Rectal smooth muscle tissue (tissue), 1 donor: ENCODE measurements around the gene CRACR2B.

Experiments
- H3K27ac ChIP-seq: one replicate; pipeline ENCODE4 v1.7.0; 2013; ENCODE audit warnings: low read depth, low read length, inconsistent platforms
- H3K27me3 ChIP-seq: one replicate; pipeline ENCODE4 v1.7.0; 2013; ENCODE audit warnings: low read length; ENCODE audit not compliant: control insufficient read depth, insufficient read depth
- H3K36me3 ChIP-seq: one replicate; pipeline ENCODE4 v1.7.0; 2013; ENCODE audit warnings: low read length; ENCODE audit not compliant: control insufficient read depth, insufficient read depth
- H3K4me1 ChIP-seq: one replicate; pipeline ENCODE4 v1.7.0; 2013; ENCODE audit warnings: low read length; ENCODE audit not compliant: control insufficient read depth, insufficient read depth
- H3K4me3 ChIP-seq: one replicate; pipeline ENCODE4 v1.7.0; 2013; ENCODE audit warnings: low read length
- H3K9ac ChIP-seq: one replicate; pipeline ENCODE4 v1.7.0; 2013; ENCODE audit warnings: low read length

CRACR2B gene

DNA sequence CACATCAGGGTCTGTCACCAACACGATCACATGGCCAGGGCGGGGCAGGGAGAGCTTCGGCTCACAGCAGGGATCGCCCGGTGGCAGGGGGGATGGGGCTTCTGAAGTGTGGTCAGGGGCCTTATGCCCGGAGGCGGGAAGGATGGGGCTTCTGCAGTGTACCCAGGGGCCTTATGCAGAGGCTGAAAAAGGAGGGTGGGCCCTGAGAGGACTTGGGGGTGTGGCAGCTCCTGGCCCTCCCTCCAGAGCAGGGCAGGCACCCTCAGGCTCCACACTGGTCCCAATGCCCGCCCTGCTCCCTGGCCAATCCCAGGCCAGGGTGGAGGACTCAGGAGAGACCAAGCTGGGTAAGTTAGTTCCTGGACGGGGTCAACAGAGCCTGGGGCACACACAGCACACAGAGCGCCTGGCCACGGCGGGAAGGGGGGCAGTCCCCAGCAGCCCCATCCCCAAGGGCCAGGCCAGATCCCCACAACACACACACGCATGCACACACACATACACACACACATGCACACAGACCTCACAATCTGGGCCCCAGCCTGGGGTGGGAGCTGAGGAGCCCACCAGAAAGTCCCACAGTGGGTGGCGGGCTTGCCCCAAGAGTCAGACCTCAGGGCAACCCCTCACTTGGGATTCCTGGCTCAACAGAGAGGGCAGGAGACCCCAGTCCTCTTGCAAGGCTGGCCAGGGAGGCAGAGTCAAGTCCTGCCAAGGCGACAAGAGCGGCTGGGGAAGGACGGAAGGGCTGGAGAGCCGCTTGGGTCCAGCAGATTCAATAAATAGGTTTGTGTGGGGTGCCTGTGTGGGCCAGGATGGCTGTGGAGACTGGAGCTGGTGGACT, 36.8 kb upstream of the CRACR2B start:
- Histone ChIP-seq H3K27ac (no peak overlapping the region), H3K27me3 (peaks cover 6% of the 10 kb centered on the region), H3K9ac (no peak overlapping the region), H3K4me3 (no peak overlapping the region), H3K36me3 (no peaks in the 10 kb centered on the region), H3K4me1 (no peaks in the 10 kb centered on the region)

DNA sequence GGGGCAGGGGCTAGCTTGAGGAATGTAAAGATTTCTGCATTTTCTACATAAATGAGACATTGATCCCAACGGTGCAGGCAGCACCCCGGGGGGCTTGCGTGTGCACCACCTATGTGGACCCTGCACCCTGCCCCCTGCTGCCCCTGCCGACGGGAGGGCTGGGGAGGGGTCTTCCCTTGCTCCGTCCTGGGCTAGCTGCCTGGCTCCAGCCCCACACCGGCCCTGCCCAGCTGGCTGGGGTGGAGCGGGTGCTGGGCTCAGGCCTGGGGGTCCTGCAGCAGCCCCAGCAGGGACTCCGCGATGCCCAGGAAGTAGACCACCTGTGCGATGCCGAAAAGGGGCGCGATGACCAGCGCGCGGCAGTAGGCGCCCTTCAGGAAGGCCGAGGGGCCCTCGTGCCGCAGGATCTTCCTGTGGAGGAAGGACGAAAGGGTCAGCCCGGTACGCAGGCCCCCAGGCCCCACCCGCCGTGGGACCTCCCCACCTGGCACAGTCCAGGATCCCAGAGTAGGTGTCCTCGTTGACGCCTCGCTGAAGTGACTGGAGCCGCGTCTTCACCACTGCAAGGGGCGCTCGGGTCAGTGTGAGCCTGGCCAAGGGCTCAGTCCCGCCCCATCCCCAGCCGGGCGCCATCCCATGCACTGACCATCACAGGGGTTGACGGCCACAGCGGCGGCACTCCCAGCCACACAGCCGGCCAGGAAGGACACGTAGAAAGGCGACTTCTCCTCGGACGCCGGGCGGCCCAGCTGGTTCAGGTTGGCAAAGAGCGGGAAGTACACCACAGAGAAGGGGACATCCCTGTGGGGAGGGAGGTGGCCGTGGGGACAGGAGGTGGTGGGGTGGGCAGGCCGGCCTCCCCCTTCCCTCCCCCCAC, 35.8 kb upstream of the CRACR2B start:
- Histone ChIP-seq H3K27ac (no peak overlapping the region), H3K36me3 (no peaks in the 10 kb centered on the region), H3K9ac (no peak overlapping the region), H3K4me3 (no peak overlapping the region), H3K4me1 (peaks cover 5% of the 10 kb centered on the region), H3K27me3 (peaks cover 6% of the 10 kb centered on the region)

DNA sequence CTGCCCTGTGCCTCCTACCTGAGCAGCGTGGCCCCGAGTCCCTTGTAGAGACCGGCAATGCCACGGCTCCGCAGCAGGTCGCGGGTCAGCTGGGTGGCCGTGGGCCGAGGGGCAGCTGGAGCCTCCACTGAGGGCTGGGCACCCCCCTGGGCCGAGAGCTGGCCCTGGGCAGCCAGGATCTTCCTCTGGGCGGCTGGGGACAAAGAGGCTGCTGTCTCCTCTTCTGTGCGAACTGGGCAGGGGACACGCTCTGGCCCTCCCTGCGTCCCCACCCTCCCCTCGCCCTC, 35.2 kb upstream of the CRACR2B start:
- Histone ChIP-seq H3K27ac (no peak overlapping the region), H3K27me3 (peaks cover 6% of the 10 kb centered on the region), H3K9ac (no peak overlapping the region), H3K4me1 (peaks cover 7% of the 10 kb centered on the region), H3K4me3 (no peak overlapping the region), H3K36me3 (no peaks in the 10 kb centered on the region)

DNA sequence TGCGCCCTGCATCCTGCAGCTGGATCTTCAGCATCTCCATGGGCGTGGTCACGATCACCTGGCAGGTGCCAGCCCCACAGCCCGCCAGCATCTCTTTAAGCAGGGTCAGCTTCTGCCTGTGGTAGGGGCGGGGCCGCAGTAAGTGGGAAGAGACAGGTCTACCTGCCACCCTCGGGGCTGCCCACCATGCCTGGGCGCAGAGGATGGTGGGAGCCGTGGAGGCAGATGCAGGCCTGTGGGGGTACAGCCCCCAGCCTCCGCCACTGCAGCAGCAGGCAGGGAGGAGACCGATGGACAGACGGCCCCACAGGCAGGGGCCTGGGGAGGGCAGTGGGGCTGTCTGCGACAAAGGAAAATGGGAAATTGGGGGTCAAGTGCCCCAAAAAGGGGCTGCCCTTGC, 34.8 kb upstream of the CRACR2B start:
- Histone ChIP-seq H3K36me3 (no peaks in the 10 kb centered on the region), H3K27me3 (peaks cover 6% of the 10 kb centered on the region), H3K27ac (no peak overlapping the region), H3K4me1 (peaks cover 7% of the 10 kb centered on the region), H3K4me3 (no peak overlapping the region), H3K9ac (no peak overlapping the region)

DNA sequence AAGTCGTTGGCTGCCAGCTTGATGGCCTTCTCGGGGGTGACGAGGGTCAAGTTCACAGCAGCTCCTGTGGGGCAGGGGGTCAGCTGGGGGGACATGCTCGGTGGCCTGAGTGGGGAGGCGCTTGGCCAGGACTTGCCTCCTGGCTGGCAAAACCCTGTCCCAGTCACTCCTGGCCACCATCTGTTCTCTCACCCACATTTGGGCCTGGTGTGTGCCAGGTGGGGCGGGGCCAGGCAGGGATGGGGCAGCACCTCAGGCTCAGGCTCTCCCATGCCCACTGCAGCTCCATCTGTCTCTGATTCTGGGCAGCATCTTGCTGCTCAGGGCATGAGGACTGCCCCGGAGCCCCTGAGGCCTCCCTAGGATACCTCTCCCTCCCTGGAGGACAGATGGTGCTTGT, 34.2 kb upstream of the CRACR2B start:
- H3K36me3 ChIP-seq, result no peaks in the 10 kb centered on the region
- no peak overlapping the region for H3K9ac ChIP-seq
- peaks cover 7% of the 10 kb centered on the region for H3K4me1 ChIP-seq
- no peak overlapping the region for H3K4me3 ChIP-seq
- no peak overlapping the region for H3K27ac ChIP-seq
- peaks cover 6% of the 10 kb centered on the region for H3K27me3 ChIP-seq

DNA sequence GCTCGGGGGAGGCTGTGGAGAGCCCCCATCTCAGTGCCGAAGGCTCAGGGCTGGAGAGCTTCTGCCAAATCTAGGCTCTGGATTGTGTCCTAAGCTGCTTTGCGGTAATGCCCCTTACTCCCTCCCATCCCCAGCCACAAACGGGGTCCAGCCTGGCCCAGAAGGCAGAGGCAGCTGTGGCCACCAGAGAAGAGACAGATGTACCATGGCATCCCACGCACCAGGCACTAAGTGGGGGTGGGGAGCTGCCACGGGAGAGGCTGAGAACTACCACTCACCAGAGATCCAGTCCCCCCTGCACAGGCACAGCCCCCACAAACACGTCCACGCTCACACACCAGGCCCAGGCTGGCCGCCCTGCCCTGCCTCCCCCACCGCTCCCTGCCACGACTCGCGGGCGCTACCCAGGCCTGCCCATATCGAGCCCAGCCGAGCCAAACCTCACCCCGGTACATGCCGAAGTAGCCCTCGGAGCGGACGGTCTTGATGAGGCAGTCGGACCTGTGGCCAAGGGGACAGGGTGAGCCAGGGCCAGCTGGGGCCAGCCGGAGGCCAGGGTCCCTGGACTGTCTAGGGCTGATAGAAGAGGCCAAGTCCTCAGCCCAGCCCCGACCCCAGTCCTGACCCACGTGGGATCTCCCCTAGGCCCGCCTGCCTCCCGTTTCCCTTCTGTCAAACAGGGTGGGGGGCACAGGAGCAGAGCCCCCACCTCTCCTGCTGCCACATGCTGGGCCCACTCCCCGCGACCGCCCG, 33.5 kb upstream of the CRACR2B start:
- H3K36me3 ChIP-seq, result no peaks in the 10 kb centered on the region
- no peak overlapping the region for H3K4me3 ChIP-seq
- no peak overlapping the region for H3K9ac ChIP-seq
- H3K27ac ChIP-seq, result no peak overlapping the region
- H3K27me3 ChIP-seq, result peaks cover 5% of the 10 kb centered on the region
- H3K4me1 ChIP-seq, result peaks cover 7% of the 10 kb centered on the region

DNA sequence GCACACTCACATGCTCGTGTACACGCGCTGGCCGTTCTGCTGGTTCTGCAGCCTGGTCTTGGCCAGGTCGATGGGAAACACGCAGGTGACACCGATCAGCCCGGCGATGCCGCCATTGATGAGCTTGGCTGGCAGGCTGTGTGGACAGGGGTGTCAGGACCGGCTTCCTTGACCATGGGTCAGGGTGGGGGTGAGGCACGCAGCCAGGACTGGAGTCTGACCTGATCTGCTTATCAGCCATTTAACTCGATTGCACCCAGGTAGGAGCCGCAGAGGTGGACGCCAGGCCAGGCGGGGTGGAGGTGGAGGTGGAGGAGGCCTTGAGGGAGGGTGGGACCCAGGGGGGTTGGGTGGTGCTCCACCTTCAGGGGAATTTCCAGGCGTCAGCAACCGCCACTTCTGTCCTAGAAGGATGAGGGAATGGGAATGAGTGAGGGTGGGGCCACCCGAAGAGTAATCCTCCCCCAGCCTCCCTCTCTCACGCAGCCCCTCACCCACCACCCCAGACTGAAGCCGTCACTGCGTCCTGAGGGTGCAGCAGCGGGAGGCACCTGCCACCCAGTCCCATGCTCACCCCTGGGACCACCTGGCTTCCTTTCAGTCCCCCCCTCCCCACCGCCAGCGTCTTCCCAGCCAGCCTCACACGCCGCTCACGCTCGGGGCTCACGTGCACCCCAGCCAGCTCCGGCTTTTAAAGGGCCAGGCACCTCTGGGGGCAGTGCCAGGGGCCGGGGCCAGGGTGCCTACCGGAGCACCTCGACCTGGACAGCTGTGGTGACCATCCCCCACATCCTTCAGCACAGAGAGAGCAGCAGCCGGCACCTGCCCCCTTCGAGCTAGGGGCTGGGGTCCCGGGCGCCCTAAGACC, 32.7 kb upstream of the CRACR2B start:
- Histone ChIP-seq H3K27me3 (no peaks in the 10 kb centered on the region), H3K27ac (no peak overlapping the region), H3K36me3 (peaks cover 3% of the 10 kb centered on the region), H3K4me1 (peaks cover 7% of the 10 kb centered on the region), H3K4me3 (peak overlapping the region; percentile 71), H3K9ac (no peak overlapping the region)

DNA sequence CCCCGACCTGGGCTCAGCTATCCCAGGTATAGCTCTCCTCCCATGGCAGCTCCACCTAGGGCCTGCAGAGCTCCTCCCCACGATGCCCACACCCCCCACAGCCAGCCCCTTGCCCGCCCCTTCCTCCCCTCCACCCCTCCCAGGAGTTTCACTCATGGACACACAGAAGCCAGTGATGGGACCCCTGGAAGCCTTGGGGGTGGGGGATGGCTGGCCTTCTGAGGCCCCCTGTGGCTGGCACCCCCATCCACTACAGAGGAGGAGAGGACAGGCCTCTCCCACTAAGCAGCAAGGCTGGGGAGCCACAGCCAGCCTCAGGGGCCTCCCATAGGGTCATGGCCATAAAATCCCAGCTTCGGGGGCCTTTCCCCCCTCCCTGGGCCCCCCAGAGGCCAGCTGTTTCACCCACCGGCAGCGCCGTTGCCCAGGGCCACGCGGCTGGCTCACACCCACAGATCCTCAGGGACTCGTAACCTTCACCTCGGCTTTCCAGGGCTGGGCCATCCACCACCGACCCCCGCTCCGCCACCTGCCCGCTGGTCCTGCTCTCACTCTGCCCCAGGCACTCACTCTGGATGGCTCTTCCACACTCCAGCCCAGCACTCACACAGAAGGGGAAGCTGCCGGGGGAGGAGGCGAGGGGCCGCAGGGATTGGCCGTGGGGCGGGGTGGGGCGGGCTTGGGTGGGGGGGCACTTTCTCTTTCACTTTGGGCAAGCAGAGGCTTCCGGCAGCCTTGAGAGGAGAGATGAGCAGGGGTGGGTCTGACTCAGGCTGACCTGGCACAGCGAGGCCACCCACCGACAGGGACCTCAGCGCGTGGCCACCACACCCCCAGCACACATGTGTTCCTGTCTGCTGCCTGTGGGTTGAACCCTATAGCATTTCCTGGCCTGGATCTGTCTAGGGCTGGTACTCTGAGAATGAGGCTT, 31.8 kb upstream of the CRACR2B start:
- peak overlapping the region; percentile 77 for H3K27ac ChIP-seq
- H3K9ac ChIP-seq, result peak overlapping the region; percentile 40
- peaks cover 7% of the 10 kb centered on the region for H3K4me1 ChIP-seq
- H3K36me3 ChIP-seq, result peaks cover 3% of the 10 kb centered on the region
- H3K4me3 ChIP-seq, result peak overlapping the region; percentile 71
- no peaks in the 10 kb centered on the region for H3K27me3 ChIP-seq

DNA sequence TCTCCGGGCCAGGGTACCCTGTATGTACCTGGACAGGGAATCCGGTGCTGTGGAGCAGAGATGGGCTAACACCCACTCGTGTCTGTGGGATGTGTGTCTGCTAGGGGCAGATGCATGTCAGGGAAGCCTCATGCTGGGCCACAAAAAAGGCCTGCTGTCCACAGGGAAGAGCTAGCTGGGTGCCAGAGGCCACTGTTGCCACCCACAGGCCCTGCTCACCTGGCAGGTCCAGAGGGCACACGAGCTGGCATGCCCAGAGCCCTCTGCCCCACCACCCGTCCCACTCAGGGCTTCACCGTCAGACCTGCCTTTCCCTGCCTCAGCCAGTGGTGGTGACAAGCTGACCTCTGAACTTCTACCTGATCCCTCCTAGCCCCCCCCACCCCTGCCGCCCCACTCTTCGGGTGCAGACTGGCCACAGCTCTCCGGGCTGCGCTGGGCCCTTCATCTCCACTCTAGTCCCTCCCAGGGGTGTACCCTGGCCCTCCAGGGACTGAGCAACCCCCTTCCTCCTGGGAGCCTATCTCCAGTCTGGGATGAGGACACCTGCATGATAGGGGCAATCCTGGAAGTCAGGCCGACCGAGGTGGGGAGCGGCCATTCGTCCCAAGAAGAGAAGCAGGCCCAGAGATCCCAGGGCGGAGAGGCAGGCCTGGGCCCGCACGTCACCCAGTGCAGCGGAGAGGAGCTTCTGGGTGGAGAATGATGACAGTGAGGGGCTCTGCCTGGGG, 31.0 kb upstream of the CRACR2B start:
- Histone ChIP-seq H3K27ac (peak overlapping the region; percentile 77), H3K4me1 (peaks cover 7% of the 10 kb centered on the region), H3K36me3 (peaks cover 3% of the 10 kb centered on the region), H3K27me3 (no peaks in the 10 kb centered on the region), H3K4me3 (peak overlapping the region; percentile 71), H3K9ac (peak overlapping the region; percentile 52)

DNA sequence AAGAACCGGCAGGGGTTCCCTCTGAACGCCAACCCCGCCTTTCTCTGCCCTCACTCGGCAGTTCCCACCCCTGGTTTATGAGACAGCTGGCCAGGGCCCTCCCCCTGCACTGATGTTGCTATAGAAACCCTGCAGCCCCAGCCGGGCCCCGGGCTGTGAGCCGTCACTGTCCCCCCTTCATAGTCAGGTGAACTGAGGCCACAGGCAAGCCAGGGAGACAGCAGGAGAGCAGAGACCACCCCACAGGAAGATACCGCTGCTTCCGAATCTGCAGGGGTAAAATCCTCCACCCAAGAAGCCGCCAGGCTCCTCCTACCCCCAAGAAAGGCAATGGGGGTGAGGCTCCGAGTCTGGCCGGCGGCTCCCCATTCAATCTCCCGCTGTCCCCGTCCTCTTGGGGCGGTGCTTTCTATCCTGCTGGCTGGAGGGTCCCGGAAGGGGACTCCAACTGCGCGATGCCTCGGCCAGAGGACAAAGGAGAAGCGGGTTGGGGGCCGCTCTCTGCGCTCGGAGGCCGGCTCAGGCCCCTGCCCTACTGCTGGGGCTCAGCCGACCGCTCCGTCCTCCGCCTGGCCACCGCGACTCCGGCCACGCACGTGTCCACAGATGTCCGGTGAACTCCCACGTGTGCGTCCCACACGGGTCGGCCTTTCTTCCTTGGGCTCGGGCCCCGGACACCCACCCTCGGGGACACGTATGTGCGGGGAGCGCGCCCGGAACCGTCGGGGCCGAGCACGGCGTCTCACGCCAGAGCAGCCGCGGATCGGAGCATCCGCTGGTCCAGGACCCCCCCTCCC, 30.2 kb upstream of the CRACR2B start:
- Histone ChIP-seq H3K27ac (peak overlapping the region; percentile 77), H3K4me3 (peak overlapping the region; percentile 71), H3K36me3 (peaks cover 3% of the 10 kb centered on the region)

More for the DNA sequence above, 30.2 kb upstream of the CRACR2B start:
- peaks cover 7% of the 10 kb centered on the region for H3K4me1 ChIP-seq
- no peaks in the 10 kb centered on the region for H3K27me3 ChIP-seq
- H3K9ac ChIP-seq, result peak overlapping the region; percentile 52
